Stimulated activated naive CD4-positive, alpha-beta T cell (primary cell): ENCODE measurements around the gene AGBL3.
"Not testable (repeated sequence)": the region's sequence is repeated elsewhere in the genome, so short reads cannot be mapped to it uniquely, and the experiment has no call there.

Source experiments
- DNase-seq, 6 experiments: peaks; one replicate each; lab custom pipeline; 2025; lab: John Stamatoyannopoulos, UW

AGBL3 gene

DNA sequence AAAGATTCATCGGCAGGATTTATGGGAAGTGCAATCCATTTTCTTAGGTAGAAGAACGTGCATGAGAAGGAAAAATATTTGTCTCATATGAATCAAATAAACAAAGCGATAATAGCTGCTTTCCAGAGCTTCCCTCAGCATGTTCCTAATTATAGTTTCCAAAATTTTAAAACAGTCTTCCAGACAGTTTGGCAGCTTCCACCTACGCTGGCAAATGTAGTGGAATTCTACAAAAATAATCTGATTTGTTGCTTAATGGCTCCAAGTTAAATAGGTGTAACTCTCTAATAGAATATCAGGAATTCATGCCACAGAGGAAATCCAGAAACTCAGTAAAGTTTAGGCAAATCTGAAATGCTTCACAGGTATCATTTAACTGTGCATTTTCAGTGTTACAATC lies 23.3 kb upstream of the AGBL3 start:
- DNase-seq: no peak

DNA sequence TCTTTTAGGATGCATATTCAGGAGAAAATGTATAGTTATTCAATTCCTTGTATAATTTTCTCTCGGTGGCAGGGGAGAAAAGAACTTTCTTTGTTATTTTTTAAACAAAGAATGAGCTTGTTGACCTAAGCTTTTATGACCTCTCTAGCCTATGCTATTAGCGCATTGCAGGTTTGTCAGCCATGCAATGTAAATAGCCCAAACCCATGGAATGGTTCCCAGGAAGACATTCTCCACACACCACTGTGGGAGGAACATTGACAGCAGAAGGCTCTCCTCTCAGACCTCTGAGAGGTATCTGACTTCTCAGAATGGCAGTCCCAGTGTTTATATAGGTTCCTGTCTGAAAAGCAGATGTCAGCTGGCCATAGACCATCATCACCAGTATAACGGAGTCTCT lies 19.6 kb upstream of the AGBL3 start:
- DNase-seq: no peak

DNA sequence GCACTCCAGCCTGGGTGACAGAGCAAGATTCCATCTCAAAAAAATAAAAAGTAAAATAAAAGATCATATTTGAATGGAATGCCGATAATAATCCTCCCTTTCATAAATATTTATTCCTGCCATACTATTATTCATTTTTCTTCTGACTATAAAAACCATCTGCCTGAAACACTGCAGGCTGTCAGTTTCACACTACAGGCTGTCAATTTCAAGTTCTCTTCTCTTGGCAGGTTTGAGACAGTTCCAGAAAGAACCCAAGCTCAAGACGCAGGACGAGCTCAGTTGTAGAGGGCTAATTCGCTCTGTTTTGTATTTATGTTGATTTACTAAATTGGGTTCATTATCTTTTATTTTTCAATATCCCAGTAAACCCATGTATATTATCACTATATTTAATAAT lies 18.2 kb upstream of the AGBL3 start:
- no peak for DNase-seq

DNA sequence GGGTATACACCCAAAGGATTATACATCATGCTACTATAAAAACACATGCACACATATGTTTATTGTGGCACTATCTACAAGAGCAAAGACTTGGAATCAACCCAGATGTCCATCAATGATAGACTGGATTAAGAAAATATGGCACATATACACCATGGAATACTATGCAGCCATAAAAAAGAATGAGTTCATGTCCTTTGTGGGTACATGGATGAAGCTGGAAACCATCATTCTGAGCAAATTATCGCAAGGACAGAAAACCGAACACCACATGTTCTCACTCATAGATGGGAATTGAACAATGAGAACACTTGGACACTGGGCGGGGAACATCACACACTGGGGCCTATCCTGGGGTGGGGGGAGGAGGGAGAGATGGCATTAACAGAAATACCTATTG lies 4.7 kb upstream of the AGBL3 start:
- not testable (repeated sequence) for DNase-seq

DNA sequence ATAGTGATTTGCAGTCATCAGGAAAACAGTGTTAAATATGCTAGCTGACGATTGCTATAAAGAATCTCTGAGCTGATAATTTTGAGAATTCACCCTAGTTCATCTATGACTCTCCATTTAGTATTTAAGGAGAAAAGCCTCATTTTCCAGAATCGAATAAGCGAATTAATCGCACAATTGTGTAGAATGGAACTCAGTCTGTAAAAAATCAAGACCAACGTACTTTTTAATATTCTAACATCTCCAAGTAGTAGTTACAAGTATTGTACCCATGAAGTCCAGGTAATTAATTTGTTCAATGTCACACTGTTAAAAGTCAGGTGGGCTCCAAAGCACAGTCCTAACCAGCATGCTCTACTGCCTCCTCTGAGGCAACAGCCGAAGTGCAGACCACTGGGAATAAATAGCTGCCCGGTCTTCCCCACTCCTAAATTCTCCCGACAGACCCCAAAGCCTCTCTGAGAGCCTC lies 380 bp upstream of the AGBL3 start:
- DNase-seq: no peak

DNA sequence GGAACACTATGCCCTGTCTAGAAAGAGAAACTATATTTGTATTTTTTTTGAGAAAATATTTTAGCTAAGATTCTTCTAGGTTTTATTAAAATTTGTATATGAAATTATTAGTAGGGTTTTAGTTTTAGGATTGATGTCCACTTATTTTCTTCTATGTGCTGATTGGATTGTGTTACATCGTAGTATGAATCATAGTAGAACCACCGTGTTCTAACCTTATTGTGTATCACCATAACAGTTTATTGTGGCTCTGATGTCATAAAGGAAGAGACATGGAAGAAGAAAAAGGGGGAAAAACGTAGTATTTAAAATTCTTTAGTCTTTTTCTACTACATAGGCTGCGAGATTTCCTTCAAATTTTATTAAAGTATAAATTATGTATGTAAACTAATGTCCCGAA lies 1.9 kb downstream of the AGBL3 start:
- DNase-seq: no peak

DNA sequence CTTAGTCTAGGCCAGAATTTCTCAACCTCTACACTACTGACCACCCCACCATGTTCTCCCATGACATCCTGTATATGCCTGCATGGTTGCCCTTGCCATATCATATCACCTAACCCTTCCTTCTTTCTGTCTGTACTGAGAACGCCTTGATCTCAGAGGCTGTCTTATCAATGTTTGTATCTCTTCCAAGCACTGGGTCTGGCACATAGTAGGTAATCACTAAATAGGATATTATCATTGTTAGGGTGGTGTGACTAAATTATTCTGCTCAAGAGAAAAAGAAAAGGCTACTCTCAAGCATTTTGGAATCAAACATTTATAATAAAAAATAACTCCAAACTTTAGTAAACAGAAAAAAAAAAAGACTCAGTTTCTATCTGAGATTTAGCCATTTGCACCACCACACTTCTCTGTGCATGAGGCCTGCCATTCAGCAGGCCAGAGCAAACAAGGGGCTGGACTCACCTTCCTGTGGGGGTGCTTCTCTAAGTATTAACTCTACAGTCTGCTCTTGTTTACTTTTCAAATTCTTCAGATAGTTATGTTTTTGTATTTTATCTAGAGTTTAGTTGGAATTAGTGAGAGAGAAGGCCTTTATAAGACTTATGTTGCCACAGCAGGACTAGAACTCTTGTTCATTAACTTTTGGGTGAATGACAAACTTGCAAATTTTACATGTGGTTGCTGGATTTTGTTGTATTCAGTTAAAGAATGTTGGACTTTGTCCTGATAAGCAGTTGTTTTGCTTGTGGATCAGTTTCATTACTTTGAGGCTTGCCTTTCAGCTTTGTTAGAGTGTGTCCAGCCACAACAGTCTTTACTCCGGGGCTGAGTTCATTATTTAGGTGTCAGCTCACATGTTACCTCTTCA lies 5.4 kb downstream of the AGBL3 start:
- no peak for DNase-seq

DNA sequence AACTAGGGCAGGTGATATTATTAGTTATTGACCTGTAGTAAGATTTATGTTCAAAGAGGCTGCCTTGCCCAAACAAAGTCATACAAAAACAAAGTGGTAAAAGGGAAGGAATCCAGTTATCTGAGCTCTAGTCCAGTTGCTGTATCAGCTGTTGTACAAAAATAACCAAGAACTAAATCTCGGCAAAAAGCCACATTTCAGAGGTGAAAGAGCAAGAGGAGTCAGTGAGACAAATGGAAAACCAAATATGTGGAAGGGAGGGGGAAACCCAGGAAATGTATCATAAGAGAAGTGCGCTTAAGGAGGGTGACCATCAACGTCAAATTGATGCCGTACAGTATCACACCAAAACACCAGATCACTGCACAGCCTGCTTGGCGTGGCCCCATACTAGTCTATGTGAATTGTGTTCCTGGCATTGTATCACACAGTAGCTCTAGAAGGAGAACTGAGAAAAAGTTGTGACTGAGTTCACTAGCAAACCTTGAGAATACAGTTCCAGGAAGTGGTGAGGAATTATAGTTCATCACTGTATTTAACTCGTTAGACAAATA lies 6.4 kb downstream of the AGBL3 start:
- peak in 2 of 6 experiments; percentile 2 to 14 for DNase-seq

DNA sequence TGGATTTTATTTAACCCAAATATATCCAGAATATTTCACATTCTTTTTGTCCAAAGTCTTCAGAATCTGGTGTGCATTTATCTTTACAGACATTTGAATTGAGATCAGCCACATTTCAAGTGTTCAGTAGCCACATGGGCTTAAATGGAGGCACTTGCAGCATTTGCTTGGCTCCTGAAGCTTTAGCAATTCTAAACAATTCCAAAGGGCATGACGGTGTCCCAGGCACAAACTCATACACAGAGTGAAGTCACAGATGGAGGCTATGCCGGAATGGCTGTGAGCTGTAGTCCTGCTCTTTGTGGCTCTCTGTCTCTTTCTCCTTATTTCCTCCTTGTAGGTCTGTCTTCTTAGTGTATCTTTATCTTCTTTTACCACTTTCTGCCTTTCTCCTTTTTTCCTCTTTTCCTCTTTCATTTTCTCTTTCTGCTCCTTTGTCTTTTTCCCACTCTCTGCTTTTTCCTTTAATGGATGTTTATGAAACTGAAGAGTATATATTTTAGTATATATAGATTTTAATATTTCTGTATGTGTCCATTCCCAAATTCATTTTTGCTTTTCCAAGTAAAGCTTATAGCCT lies 7.7 kb downstream of the AGBL3 start:
- DNase-seq: no peak

DNA sequence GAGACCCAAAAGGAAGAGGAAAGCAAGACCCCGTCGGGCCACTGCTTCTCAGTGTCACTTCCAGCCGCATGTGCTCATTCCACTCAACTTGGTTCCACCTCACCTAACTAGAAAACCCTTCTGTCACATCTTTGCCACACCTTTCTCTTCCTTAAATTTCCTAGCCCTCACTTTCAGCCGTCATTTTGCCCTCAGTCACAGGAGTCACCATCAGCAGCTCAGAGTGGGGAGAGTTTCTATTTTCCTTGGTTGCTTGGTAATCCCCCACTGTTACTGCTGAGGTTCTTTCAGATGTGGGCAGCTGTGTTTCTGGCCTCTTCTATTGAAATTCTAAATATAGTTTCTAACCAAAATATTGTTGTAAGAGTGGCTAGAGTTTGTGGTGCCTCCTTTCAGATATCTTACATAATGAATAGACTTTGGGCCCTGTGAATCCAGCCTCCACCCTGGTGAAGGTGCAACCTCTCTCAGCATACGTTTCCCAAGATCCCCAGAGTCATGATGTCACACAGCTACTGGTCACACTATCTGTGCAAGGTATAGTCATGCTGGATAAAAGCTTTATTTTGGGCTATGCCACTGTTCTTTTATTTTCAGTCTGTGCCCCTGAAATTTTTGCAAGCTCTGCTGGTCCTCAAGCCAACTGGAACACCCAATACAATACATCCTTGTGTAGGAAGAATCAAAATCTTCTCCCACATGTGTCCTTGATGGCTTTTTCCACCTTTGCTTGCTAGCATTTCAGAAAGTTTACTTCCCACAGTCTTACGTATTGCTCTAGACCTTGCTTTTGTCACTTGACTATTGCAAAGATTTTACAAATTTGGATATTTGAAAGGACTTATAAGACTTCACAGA lies 9.2 kb downstream of the AGBL3 start:
- DNase-seq: peak; percentile 3 to 60 (median 16)

DNA sequence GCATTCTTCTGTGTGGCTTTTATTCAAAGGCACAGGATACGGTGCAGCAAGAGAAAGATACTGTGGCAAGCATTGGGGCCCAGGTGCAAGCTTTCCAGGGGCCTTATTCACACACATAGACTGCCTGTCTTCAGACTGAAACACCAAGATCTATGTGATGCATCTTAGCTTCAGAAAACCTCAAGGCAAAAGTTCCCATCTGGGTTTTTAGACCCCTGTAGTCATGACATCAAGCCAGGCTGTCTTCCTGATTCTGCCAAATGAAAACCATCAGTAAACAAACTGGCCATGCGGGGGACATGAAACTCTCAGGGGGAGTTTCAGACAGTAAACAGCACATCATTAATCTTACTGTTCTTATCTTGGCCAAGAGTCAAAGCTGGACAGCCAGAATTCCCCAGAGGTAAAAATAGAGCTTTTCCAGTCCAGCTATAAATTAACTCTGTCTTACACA lies 9.8 kb downstream of the AGBL3 start:
- peak in 2 of 6 experiments; percentile 19 to 20 for DNase-seq

DNA sequence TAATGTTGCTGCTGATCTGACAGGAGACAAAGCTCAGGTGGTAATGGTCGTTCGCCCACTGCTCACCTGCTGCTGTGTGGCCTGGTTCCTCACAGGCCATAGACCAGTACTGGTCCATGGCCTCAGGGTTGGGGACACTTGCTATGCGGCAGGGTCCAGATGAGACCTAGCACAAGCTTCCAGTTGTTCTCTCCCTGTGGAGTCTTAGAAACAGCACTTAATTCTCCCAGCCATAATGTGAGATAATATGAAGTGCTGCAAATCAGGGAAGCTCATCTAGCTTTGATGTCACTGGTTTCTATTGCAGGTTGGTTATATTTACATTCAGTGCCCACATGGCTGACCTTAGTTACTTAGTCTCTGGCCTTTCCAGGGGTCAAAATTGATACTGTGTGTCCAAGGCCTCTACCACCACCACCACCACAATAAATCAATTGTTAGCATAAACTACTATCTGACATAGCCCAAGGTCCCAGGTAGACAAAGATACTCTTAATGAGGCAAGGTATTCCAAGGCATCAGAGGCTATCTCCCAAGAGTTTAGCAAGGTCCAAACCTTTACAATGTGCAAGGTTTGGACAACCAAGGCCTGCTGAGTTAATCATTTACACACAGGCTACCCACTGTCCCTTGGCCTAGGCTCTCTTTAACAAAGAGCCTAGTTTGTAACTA lies 11.0 kb downstream of the AGBL3 start:
- DNase-seq: no peak

DNA sequence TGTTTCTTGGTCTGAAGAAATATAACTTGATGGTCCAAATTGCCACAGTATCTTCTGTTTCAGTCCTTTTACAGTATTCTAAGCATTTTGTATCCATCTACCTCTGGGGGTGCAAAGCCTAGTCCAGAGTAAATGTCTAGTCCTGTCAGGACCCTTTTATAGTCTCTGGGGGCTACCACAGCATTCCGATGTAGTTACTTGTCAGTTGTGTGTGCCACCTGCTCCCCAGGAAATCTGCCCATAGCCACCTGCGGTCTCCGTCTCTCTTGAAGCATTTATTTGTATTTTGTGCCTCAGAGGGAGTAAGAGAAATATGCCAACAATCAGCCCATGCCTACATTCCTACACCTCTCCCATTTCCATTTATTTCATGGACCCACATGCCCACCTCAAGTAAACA lies 12.8 kb downstream of the AGBL3 start:
- no peak for DNase-seq

DNA sequence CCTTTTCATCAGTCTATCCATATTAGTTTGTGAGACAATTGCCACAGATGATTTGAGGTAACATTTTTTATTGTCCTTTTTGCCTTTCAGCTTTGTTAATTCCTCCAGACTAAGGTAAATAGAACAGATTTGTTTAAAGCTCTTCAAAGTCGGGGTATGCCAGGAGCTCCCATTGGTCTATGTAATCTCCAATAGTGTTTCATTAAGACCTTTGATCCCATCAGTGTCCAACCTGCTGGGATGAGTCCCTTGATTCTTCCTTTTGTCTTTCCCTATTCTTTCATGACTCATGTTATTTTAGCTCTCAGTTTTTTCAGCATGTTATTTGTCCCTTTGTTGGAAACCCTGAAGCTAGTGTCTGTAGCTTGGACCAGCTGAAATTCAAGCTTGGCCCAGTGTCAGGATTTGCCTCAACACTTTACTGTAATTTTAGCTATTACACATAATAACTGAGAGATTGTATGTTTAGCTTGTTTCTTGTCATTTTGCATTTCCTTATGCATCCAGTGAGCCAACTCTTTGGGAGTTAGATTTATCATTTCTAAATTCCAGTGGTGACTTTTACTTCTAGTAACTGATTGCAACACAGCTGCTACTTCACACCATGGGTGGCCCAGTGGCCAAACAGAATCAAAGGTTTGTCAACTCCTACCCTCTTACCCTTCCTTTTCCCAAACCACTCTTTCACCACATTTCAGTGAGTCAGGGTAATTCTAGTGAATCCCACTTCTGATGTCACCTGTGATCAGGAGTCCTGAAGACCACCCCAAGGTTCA lies 15.3 kb downstream of the AGBL3 start:
- no peak for DNase-seq

DNA sequence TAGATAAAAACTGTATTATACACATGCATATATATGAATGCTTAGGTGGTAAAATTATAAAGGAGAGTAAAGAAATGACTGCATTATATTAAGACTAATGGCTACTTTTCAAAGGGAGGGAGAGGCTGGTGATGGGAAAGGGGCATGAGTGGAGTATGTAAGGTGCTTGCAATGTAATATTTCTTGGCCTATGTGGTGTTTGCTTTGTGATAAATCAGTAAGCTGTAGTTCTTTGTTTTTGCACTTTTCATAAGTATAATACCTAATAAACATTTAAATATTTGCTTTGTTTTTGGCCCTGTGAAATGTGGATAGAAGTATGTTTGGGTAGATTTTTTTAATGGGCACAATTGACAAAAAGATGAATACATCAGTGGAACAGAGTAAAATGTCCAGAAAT lies 25.9 kb downstream of the AGBL3 start:
- DNase-seq: no peak

DNA sequence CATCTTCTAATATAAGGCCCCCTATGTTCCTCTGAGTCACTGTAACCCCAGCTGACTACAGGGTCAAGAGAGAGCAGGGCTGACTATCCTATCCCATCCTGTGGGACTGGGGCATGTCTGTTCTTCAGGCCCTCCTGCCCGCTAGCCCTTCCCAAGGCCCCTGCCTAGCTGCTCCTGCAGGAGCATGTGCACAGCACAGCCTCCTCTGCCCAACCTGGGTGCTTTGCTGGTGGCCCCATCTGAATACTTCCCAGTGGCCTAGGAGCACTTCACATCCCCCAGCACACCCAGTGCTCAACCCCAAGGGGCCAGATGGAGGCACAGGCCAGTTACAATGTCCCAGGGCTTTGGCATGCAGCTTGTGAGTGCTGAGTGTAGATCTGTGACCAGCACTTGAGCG lies 37.3 kb downstream of the AGBL3 start:
- no peak for DNase-seq

DNA sequence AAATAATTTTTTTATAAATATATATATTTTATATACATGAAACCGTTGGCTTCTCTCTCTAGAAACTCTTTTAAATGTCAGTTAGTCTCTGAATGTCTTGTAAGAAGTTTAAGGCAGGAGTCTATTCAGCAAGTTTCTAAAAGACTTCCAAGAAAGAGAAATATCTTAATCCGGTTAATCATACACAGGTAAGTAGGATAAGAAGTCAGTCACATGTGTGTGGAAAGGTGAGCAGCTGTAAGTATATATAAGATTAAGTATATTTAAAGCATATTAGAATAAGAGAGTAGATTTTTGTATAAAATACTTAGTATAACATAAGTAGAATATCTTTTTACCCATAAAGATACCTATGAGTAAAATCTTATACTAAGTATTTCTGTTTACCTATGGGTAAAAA lies 48.9 kb downstream of the AGBL3 start:
- DNase-seq: no peak

DNA sequence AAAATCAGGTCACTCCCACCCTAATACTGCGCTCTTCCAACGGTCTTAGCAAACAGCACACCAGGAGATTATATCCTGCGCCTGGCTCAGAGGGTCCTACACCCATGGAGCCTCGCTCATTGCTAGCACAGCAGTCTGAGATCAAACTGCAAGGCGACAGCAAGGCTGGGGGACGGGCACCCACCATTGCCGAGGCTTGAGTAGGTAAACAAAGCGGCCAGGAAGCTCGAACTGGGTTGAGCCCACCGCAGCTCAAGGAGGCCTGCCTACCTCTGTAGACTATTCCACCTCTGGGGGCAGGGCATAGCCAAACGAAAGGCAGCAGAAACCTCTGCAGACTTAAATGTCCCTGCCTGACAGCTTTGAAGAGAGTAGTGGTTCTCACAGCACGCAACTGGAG lies 80.7 kb downstream of the AGBL3 start:
- DNase-seq: not testable (repeated sequence)

DNA sequence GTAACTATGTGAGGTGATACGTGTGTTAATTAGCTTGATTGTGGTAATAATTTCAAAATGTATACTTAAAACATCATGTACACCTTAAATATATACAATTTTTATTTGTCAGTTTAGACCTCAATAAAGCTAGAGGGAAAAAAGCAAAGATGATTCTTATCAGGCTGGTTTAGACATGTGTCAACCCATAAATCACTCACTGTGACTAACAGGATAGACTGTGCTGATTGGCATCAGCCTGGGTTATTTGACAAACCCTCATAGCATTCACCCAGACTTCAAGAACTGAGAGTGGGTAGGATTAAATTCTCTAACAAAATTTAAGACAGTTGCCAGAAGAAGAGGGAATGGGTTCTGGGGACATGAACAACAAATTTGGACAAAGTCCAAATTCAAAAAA lies 87.8 kb downstream of the AGBL3 start:
- no peak for DNase-seq

DNA sequence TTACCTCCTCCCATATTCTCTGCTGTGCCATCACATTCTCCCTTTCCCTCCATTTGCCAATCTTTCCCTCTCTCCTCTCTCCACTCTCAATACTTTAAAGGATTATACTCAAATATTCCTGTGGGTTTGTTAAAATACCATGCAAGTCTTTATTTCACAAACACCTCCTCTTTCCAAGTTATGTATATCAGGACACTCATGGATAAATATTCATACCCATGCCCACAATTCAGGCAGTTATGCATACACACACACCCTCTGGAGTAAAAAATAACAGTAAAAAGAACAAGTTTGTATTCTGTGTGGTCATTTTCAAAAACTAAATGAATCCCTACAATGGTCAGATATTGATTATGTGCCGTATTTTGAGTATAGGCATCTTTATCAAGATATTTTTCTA lies 88.2 kb downstream of the AGBL3 start:
- no peak for DNase-seq

DNA sequence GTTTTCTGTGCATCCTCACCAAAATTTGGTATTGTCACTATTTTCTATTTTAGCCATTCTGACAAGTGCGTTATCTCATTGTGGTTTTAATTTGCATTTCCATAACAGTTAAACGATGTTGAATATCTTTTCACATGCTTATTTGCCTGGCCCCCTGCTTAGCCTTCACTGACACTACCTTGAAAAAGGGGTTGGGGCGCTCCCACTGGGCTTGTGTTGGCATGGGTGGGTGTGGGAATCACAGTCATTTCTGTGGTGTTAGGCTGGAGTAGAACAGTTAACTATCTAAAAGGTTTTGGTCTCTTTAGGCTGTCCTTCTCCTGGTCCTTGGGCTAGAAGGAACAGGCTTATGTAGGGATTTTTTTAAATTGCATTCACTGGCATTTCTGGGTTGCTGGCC lies 89.4 kb downstream of the AGBL3 start:
- DNase-seq: no peak
